Stimulated activated CD8-positive, alpha-beta memory T cell treated with anti-CD3 and anti-CD28 coated beads, Interleukin-4, amount 100 ng/mL, for 4 hours (primary cell): ENCODE results near the gene PCBD1.
"Not testable (repeated sequence)": the region's sequence is repeated elsewhere in the genome, so short reads cannot be mapped to it uniquely, and the experiment has no call there.

Source experiments
- DNase-seq, 2 donors: peaks; one replicate each; pipeline ENCODE4 v3.0.0-alpha.2; 2020; ENCODE audit warnings: low read depth in 2 of 2, low spot score in 1 of 2

Gene PCBD1

DNA sequence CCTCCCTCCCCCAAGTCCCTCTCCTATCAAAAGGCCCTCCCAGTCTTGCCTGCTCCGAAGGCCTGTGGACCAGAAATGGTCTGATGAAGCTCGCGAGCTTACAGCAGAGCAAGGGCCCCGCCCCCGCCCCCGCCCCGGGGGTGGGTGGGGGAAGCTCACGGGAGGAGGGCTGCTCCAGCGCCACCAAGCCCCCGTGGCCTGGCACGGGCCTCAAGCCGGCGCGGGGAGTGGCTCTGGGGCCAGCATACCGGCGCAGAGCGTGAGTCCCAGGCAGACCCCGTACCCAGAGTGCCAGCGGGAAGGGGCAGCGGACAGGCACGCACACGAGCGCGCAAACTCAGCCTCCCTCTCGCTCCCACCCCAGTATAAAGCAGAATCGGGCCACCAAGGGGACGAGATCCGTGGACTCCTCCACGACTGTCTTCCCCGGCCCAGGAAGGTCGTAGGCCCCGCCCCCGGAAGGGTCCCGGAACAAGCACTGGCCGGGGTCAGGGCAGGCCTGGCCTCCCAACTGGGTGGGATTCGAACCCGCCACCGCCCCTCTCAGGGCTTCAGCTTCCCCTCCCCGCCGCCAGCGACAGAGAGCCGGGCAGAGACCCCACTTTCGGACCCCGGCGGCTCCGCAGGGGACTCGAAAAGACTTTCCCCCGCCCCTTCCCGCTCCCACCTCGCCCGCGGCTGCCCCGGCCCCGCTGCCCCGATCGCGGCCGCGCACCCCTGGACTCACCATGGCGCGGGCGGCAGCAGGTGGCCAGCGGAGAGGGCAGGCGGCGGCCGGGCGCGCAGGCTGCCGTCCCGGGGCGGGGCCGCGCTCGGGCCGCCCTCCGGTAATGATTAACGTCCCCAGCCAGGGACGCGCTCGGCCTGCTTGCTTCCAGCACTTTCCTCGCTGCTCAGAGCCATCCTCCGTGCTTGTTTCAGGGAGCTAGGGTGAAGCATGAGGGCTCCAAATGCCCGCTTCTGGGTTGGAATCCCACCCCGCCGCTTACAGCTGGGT lies at the start of gene PCBD1:
PCBD1 (minus strand) TSS at position 762 of the 997 bp plus-strand sequence; CDS start at position 730, 32 bp downstream.
- peak; percentile 39 to 71 for DNase-seq

DNA sequence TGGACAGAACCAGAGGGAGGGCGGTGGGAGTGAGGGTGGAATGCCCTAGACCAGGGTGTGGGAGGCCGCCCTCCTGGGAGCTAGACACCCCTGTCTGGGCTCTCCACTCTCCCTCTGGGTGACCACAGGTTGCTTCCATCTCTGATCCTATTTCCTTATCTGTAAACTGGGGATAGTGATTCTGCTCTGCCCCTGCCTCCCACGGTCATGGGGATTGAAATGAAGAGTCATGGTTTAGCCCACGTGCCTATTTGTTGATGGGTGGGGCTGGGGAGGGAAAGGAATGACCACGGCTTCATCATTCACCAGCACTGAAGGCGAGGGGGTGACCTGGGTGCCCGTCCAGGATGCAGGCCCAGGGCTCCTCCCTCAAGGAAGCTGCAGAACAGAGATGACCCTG lies 49.3 kb upstream of the PCBD1 start:
- DNase-seq: no peak

DNA sequence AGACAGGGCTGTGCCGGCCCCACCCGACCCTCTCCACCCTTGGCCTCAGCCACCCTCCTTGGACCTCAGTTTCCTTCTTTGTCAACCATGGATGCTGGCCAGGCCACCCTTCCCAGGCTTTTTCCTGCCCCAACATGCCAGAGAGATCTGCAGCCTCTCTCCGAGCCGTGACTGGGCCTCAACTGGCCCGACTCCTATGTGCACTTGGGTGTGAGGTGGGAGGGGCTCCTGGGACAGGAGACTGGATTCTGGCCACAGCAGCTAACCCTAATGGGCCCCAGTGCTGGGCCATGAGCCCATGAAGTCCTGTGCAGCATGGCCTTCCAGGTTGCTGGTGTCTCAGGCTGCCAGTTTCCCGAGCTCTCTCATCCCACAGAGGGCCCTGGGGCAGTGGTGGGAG lies 47.7 kb upstream of the PCBD1 start:
- DNase-seq: no peak

DNA sequence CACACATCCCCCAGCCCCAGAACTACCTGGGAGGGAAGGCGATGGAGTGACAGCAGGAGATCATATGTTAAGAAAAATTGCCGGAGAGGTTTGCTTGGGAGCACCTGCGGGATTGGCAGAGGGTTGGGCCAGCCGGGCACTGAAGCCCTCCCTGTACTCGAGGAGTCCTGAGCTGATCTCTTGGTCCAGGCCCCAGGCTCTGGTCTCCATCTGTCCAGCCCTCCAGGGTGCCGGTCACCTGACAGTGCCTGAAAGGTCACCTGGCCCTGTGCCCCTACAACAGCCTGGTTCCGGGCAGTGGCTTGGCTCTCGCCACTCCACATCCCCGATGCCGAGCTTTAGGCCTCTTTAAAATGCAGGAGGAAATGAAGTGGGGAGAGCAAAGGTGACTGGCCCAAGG lies 47.3 kb upstream of the PCBD1 start:
- no peak for DNase-seq

GRCh38 chr10:70935125-70935625 lies 46.8 kb upstream of the PCBD1 start:
- DNase-seq: no peak

DNA sequence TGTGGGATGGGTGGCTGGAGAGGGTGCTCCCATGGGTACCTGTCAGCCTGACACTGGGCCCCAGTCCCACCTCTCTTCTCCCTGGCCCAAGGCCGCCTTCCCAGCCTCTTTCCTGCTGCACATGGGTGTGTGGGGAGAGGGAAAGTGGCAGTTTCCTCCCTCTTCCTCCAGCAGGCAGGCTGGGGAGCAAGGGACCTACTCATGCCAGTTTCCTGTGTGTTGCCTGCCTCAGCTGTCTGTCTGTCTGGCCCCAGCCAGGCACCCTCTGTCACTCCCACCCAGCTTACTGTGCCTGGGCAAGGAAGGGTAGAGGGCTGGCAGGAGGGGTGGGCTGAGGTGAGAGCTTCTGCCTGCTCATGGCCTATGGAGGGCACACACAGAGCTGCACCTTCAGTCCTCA lies 46.3 kb upstream of the PCBD1 start:
- no peak for DNase-seq

- DNase-seq: no peak
Measured at GRCh38 chr10:70932392-70933196, 44.2 kb upstream of the PCBD1 start.

DNA sequence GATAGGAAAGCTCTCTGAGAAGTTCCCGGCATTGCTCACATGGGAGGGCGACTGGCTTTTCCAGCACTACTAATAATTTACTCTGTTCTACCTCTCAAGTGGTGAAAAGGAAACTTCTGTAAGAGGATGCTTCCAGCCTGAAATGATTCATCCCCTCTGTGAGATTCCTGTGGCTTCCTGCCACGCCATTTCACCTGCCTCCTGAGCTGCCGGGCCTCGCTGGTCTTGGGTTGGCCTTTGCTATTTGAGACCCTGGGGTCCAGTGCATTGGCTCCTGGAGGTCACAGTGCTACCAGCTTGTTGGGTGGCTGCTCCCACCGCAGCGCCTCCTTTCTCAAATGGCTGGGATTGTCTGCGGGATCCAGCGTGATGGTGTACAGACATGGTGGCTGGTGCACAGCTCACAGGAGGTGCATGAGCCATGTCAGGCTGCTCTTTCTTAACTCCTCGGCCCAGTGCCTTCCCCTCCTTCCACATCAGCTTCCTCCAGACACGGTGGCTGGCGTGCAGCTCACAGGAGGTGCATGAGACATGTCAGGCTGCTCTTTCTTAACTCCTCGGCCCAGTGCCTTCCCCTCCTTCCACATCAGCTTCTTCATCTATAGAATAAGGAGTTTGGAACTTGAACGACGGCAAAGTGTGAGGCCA lies 42.9 kb upstream of the PCBD1 start:
- DNase-seq: no peak

GRCh38 chr10:70930263-70931000 lies 42.1 kb upstream of the PCBD1 start:
- no peak for DNase-seq

DNA sequence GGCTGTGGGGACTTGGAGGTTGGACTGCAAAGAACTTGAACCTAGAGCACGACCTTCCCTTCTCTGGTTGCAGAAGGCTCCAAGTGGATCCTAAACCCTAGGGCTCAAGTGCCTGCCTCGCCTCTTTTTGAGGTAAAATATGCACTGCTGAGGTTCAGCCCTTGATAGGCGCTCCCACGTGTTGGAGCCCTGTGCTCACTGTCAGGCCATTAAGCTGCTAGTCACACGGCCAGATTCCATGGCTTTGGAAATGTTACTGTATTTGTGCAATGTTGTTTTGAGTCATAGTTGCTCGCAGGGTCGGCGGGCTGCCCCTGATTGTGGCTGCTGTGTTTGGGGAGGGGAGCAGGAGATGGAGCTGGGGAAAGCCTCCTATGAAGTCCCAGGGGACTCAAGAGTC lies 39.8 kb upstream of the PCBD1 start:
- no peak for DNase-seq

DNA sequence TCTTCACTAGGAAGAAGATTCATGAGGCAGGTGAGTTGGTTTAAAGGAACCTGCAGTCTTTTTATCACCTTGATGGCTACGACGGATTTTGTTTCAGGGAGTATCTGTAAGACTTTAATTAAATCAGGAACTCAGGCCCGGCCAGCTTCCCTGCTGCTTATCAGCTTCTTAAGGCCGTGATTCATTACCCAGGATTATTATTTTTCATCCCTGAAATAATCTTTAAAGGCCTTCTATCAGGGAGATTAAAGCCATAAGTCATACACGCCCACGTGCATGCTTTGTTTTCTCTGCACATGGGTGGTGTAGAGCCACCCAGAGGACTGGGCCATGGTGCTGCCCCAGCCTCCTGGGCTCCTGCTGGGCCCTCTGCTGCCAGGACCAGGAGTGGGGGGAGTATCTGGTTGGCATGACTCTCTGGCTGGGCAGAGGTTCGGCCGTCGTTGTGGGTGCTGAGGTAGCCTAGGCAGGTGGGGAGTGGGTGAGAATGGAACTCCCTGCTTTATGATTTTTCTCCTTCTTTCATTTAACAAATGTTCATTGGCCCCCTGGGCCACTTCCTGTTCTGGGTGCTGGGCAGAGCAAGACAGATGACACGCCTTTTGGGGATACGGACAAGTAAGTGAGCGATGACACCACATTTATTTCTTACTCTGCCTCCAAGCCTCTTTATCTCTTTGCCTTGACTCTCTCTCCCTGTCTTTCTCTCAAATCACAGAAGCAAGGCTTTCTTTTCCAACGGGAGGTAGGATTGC lies 39.0 kb upstream of the PCBD1 start:
- no peak for DNase-seq

- DNase-seq: no peak
Measured at GRCh38 chr10:70926226-70927000, 38.0 kb upstream of the PCBD1 start.

DNA sequence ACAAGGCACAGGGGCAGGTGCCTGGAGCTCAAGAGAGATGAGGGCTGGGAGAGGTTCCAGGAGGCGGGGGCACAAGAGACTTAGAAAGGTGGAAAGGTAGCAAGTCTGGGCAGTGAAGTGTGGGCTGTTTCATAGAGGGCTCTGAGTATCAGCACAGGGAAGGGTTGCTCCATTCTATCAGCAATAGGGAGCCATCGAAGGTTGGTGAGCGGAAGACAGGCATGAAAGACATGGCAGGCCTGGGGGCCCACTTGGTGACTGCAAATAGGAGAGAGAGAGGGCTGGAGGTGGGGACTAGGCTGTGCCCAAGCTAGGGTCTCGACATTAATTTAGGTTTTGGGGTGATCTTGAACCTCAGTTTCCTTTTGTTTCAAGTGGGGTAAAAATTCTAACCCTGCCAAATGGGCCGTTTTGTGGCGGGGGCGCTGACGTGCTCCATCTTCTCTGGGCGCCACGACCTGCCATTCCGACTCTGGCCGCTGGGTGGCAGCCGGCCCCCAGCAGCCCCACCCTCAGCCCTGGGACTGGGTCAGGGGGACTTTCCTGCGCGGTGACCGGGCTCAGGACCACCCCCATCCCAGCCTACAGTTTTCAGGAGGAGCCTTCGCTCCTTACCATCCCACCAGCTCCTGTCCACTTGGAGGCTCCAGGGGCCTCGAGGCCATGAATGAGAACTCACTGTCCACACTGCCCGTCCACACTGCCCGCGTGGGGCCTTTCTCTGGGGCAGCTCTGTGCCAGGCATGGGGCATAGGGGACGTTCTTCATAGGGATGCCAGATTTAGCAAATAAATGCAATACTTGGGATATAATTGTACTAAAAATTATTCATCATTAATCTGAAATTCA lies 37.2 kb upstream of the PCBD1 start:
- peak; percentile 5 to 19 for DNase-seq

DNA sequence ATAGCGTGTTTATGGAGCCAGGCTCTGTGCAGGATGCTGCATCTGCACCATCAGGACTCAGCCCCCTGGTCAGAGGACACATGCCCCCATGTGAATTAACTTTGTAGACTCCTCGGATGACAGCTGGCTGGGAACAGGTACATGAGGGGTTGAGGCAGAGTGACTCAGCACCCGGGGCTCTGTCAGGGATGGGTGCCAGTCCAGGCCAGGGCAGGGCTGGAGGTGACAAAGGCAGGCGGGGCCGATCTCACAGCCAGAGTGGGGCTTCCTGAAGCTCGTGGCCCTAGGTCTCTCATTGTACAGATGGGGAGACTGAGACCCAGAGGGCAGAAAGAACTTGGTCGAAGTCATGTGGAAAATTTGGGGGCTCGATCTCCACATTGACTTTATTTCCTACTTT lies 35.3 kb upstream of the PCBD1 start:
- DNase-seq: no peak

DNA sequence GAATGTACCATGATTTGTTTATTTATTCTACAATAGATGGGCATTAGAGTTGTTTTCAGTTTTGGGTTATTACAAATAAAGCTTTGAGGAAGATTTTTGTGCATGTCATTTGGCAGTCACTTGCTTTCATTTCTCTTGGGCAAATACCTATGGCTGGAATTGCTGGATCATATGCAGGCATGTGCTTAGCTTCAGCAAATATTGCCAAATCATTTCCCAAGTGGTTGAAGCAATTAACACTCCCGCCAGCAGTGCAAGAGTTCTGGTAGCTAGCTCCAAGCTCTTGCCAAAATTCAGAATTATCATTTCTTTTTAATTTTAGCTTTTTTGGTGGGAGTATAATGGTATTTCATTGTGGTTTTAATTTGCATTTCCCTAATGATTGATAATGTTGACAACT lies 32.9 kb upstream of the PCBD1 start:
- DNase-seq: no peak

DNA sequence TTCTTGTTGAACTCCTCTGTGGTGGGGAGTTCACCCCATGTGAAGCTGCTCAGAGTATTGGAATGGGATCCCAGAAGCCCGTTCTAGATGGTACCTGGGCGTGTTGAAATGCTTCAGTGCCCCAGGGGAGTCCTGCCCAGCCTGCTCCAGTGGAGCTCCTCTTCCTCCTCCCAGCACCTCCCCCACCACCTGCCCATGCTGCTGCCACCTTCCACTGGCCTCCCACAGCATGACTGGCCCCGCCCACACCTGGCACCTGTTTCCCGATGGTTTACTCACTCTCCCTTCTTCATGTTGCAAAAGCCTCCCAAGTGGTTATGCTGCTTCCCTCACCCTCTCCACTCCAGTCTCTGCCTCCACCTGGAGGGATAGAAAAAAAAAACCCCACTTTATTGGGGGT lies 32.2 kb upstream of the PCBD1 start:
- no peak for DNase-seq

DNA sequence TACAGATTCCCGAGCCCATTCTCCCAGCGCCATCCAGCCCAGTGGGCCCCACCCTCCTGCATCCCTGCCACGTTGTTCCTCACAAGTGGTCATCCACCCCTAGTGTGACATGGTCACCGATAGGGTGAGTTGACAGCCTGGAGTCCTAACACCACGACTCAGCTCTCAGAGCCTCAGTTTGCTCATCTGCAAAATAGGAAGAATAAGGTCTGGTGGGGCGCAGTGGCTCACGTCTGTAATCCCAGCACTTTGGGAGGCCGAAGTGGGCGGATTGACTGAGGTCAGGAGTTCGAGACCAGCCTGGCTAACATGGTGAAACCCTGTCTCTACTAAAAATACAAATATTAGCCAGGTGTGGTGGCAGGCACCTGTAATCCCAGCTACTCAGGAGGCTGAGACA lies 31.5 kb upstream of the PCBD1 start:
- not testable (repeated sequence) for DNase-seq

DNA sequence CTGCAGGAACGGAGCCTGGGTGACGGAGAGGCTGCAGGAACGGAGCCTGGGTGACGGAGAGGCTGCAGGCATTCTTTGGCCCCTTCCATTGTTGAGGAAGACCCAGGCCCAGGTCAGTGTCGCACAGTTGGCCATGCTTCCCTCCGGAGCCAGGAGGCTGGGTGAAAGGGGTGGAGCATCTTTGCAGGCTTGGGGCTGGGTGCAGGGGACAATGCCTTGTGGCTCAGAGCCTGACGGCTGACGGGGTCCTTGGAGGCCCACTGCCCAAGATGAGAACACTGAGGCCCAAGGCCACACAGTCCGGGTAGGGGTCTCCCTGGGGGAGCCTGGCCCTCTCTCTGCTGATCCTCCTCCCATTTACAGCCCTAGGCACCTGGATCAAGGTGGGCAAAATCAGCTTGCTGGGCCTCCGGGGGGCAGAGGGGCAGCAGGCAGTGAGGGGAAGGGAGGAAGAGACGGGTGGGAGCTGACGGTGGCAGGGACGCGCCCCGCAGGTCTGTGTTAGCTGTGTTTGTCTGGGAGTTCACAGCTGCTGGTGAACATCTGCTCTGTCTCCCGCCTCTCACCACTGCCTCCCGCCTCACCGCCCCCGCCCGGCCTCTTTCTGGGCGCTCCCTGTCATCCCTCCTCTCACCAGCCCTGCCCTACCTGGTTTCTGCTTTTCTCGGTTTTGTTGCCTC lies 30.6 kb upstream of the PCBD1 start:
- DNase-seq: no peak
